OCI-LY3 (cell line): ENCODE data around the gene GALNT10.

Source experiments
- H2AFZ ChIP-seq: fragments of 200-600, 300-600 bp; shearing (Covaris generic); 2 replicates; pipeline ENCODE4 v1.6.0; 2014; ENCODE audit warnings: antibody characterized with exemption, low read depth, low read length
- H3K27ac ChIP-seq: fragments of 200-600, 300-600 bp; sonication (generic); 2 replicates; pipeline ENCODE4 v1.5.1; 2014; ENCODE audit warnings: mild to moderate bottlenecking, low read length, moderate library complexity, mixed read lengths
- H3K27me3 ChIP-seq: fragments of 200-600, 300-600 bp; sonication (generic); 2 replicates; pipeline ENCODE4 v1.6.1; 2014; ENCODE audit warnings: low read depth, low read length, mixed read lengths
- H3K36me3 ChIP-seq: fragments of 200-600, 300-600 bp; sonication (generic); replicated peaks from 2 replicates; pipeline ENCODE3; 2014; ENCODE audit warnings: low read depth, low read length, mixed read lengths
- H3K4me1 ChIP-seq: fragments of 300-600, 200-600 bp; sonication (generic); 2 replicates; pipeline ENCODE4 v1.6.1; 2014; ENCODE audit warnings: low read length, mixed read lengths
- H3K4me2 ChIP-seq: fragments of 200-600, 300-600 bp; sonication (generic); 2 replicates; pipeline ENCODE4 v1.6.1; 2014; ENCODE audit warnings: low read length, mixed read lengths
- H3K4me3 ChIP-seq: fragments of 300-600, 200-600 bp; sonication (generic); 2 replicates; pipeline ENCODE4 v1.5.1; 2014; ENCODE audit warnings: antibody characterized with exemption, mild to moderate bottlenecking, low read length, moderate library complexity
- H3K79me2 ChIP-seq: fragments of 300-600, 200-600 bp; shearing (Covaris generic); 2 replicates; pipeline ENCODE4 v1.6.1; 2014; ENCODE audit warnings: mild to moderate bottlenecking, low read length, mixed read lengths
- H3K9ac ChIP-seq: fragments of 300-600, 200-600 bp; shearing (Covaris generic); 2 replicates; pipeline ENCODE4 v1.6.0; 2014; ENCODE audit warnings: mild to moderate bottlenecking, low read length, moderate library complexity
- H3K9me3 ChIP-seq: fragments of 200-600, 300-600 bp; shearing (Covaris generic); 2 replicates; pipeline ENCODE4 v1.6.1; 2014; ENCODE audit warnings: low read length, mixed read lengths; ENCODE audit not compliant: insufficient read depth
- H4K20me1 ChIP-seq: fragments of 200-600, 300-600 bp; sonication (generic); 2 replicates; pipeline ENCODE4 v1.6.1; 2016; ENCODE audit warnings: low read length, mixed read lengths; ENCODE audit not compliant: insufficient read depth
- CTCF ChIP-seq: fragments of 200-600, 300-600 bp; sonication (generic); IDR thresholded peaks from 2 replicates; pipeline ENCODE4 v1.5.1; 2014; ENCODE audit warnings: antibody characterized with exemption, low read length, low read depth
- EZH2phosphoT487 ChIP-seq: fragments of 200-600 bp; shearing (Covaris generic); IDR thresholded peaks from 2 replicates; pipeline ENCODE4 v1.6.1; 2018; ENCODE audit warnings: antibody characterized with exemption, mixed run types, low read depth

GALNT10 gene

GRCh38 chr5:154371687-154372086 lies 181.2 kb downstream of the GALNT10 start:
- H3K36me3 ChIP-seq, result no peaks in the 10 kb centered on the region
- no peaks in the 10 kb centered on the region for H3K79me2 ChIP-seq
- no peaks in the 10 kb centered on the region for H3K4me1 ChIP-seq
- H2AFZ ChIP-seq, result no peak overlapping the region
- H3K4me2 ChIP-seq, result no peak overlapping the region
- no peaks in the 10 kb centered on the region for H3K27me3 ChIP-seq
- H3K4me3 ChIP-seq, result no peak overlapping the region
- H4K20me1 ChIP-seq, result no peaks in the 10 kb centered on the region
- H3K27ac ChIP-seq, result no peak overlapping the region
- H3K9ac ChIP-seq, result no peak overlapping the region
- TF ChIP-seq EZH2phosphoT487 (no peak), CTCF (no peak)
- H3K9me3 ChIP-seq, result no peaks in the 10 kb centered on the region

GRCh38 chr5:154372661-154373060 lies 182.1 kb downstream of the GALNT10 start:
- H3K27me3 ChIP-seq, result no peaks in the 10 kb centered on the region
- H3K4me3 ChIP-seq, result no peak overlapping the region

GRCh38 chr5:154373326-154373725 lies 182.8 kb downstream of the GALNT10 start:
- TF ChIP-seq CTCF (no peak), EZH2phosphoT487 (no peak)
- Histone ChIP-seq H4K20me1 (no peaks in the 10 kb centered on the region), H3K9me3 (no peaks in the 10 kb centered on the region), H3K4me2 (no peak overlapping the region), H3K36me3 (no peaks in the 10 kb centered on the region), H3K27ac (no peak overlapping the region), H3K79me2 (no peaks in the 10 kb centered on the region), H3K4me3 (no peak overlapping the region), H2AFZ (no peak overlapping the region), H3K9ac (no peak overlapping the region), H3K4me1 (no peaks in the 10 kb centered on the region), H3K27me3 (no peaks in the 10 kb centered on the region)

More at GRCh38 chr5:154372661-154373060, 182.1 kb downstream of the GALNT10 start:
- H3K27ac ChIP-seq, result no peak overlapping the region
- no peak overlapping the region for H3K9ac ChIP-seq
- TF ChIP-seq CTCF (no peak), EZH2phosphoT487 (no peak)
- H3K4me1 ChIP-seq, result no peaks in the 10 kb centered on the region
- no peaks in the 10 kb centered on the region for H4K20me1 ChIP-seq
- no peak overlapping the region for H3K4me2 ChIP-seq
- no peaks in the 10 kb centered on the region for H3K36me3 ChIP-seq
- H3K79me2 ChIP-seq, result no peaks in the 10 kb centered on the region
- no peak overlapping the region for H2AFZ ChIP-seq
- no peaks in the 10 kb centered on the region for H3K9me3 ChIP-seq

- no peaks in the 10 kb centered on the region for H3K36me3 ChIP-seq
- no peaks in the 10 kb centered on the region for H3K79me2 ChIP-seq
- no peak for TF ChIP-seq EZH2phosphoT487
- no peak for TF ChIP-seq CTCF
- H3K4me1 ChIP-seq, result no peaks in the 10 kb centered on the region
- H3K9ac ChIP-seq, result no peak overlapping the region
- no peaks in the 10 kb centered on the region for H4K20me1 ChIP-seq
- H2AFZ ChIP-seq, result no peak overlapping the region
- no peaks in the 10 kb centered on the region for H3K9me3 ChIP-seq
- no peak overlapping the region for H3K27ac ChIP-seq
- no peak overlapping the region for H3K4me2 ChIP-seq
- H3K27me3 ChIP-seq, result no peaks in the 10 kb centered on the region
- no peak overlapping the region for H3K4me3 ChIP-seq
These were observed 183.2 kb downstream of the GALNT10 start for GRCh38 chr5:154373729-154374179.
